ENCODE data around the gene KRTAP9-7.

- TF ChIP-seq ZNF317 (CRISPR knock-in tag; IDR thresholded peaks at IDR 0.05; ENCODE audit: borderline replicate concordance, low read depth) (no peak), MXD4 (CRISPR knock-in tag; IDR thresholded peaks at IDR 0.05; ENCODE audit: borderline replicate concordance) (no peak), CTCF (IDR thresholded peaks at IDR 0.05) (no peak), HMGXB4 (CRISPR knock-in tag; IDR thresholded peaks at IDR 0.05) (no peak), E2F4 (CRISPR knock-in tag; IDR thresholded peaks at IDR 0.05; ENCODE audit: borderline replicate concordance, low read depth) (no peak), FOXJ3 (CRISPR knock-in tag; IDR thresholded peaks at IDR 0.05; ENCODE audit: borderline replicate concordance) (no peak), GABPB1 (CRISPR knock-in tag; IDR thresholded peaks at IDR 0.05) (no peak), KAT7 (CRISPR knock-in tag; IDR thresholded peaks at IDR 0.05; ENCODE audit: borderline replicate concordance) (no peak), CBFB (CRISPR knock-in tag; IDR thresholded peaks at IDR 0.05; ENCODE audit: low read depth) (no peak), CREB1 (CRISPR knock-in tag; IDR thresholded peaks at IDR 0.05) (no peak), ZNF512 (CRISPR knock-in tag; IDR thresholded peaks at IDR 0.05; ENCODE audit: borderline replicate concordance) (no peak), MAX (CRISPR knock-in tag; IDR thresholded peaks at IDR 0.05) (no peak), SP1 (CRISPR knock-in tag; conservative IDR thresholded peaks at IDR 0.05) (no peak), CREM (CRISPR knock-in tag; IDR thresholded peaks at IDR 0.05) (no peak)
Measured at GRCh38 chr17:41308251-41308917, 32.9 kb downstream of the KRTAP9-7 start.
